ENCODE results near the gene FYCO1.

The FYCO1 gene

GRCh38 chr3:45911511-45912226, 84.0 kb downstream of the FYCO1 start:
- DNase-seq, result no peak

GRCh38 chr3:45910892-45911291, 84.7 kb downstream of the FYCO1 start:
- no peak for DNase-seq

GRCh38 chr3:45909542-45909941, 86.1 kb downstream of the FYCO1 start:
- no peak for DNase-seq

- DNase-seq, result no peak
Measured at GRCh38 chr3:45908761-45909160, 86.9 kb downstream of the FYCO1 start.

GRCh38 chr3:45907769-45908705, 87.6 kb downstream of the FYCO1 start:
- DNase-seq, result no peak

GRCh38 chr3:45906681-45907407, 88.8 kb downstream of the FYCO1 start:
- no peak for DNase-seq

- no peak for DNase-seq
Measured at GRCh38 chr3:45905755-45906154, 89.9 kb downstream of the FYCO1 start.

GRCh38 chr3:45904931-45905330, 90.7 kb downstream of the FYCO1 start:
- DNase-seq, result no peak

GRCh38 chr3:45896956-45897355, 98.7 kb downstream of the FYCO1 start:
- DNase-seq, result no peak

- DNase-seq, result no peak
Measured at GRCh38 chr3:45895686-45896468, 99.7 kb downstream of the FYCO1 start.

GRCh38 chr3:45894015-45894414, 101.6 kb downstream of the FYCO1 start:
- no peak for DNase-seq

GRCh38 chr3:45892161-45892560, 103.5 kb downstream of the FYCO1 start:
- no peak for DNase-seq

- DNase-seq, result no peak
Measured at GRCh38 chr3:45890405-45890804, 105.2 kb downstream of the FYCO1 start.

- no peak for DNase-seq
Measured at GRCh38 chr3:45889337-45889736, 106.3 kb downstream of the FYCO1 start.

- no peak for DNase-seq
Measured at GRCh38 chr3:45887759-45888511, 107.7 kb downstream of the FYCO1 start.

GRCh38 chr3:45887285-45887684, 108.3 kb downstream of the FYCO1 start:
- no peak for DNase-seq

GRCh38 chr3:45885979-45886705, 109.5 kb downstream of the FYCO1 start, which contains the start of gene CCR9:
CCR9 (plus strand) TSS chr3:45886543; CDS start chr3:45894934, 8,391 bp downstream.
- no peak for DNase-seq

- no peak for DNase-seq
Measured at GRCh38 chr3:45884368-45885201, 111.0 kb downstream of the FYCO1 start.

GRCh38 chr3:45881078-45882022, 114.3 kb downstream of the FYCO1 start:
- DNase-seq, result no peak

Data from NCI-H345 (cell line).